ENCODE data around the gene NRAP. TPM values are rescaled to one million over a fixed set of nuclear protein-coding genes. Genes with fewer than 3 reads are reported as not detected.

Gene NRAP
- total and polyA plus RNA-seq, 4 donors, result 0.05 to 0.13 (median 0.10) TPM

GRCh38 chr10:113585949-113586348 is 77.9 kb downstream of the NRAP start:
- Histone ChIP-seq H3K4me3 (ENCODE audit: low read depth in 1 of 3, low read length in 3 of 3) (no peak overlapping the region), H3K4me1 (ENCODE audit: control insufficient read depth in 4 of 4, insufficient read depth in 4 of 4, low read length in 3 of 4) (no peaks in the 10 kb centered on the region), H3K9me3 (ENCODE audit: control insufficient read depth in 4 of 4, low read length in 3 of 4) (no peaks in the 10 kb centered on the region), H3K27ac (ENCODE audit: low read depth in 1 of 2, low read length in 2 of 2) (no peak overlapping the region), H3K9ac (ENCODE audit: low read depth in 1 of 2, low read length in 2 of 2) (no peak overlapping the region), H3K36me3 (ENCODE audit: control insufficient read depth in 4 of 4, insufficient read depth in 3 of 4, low read depth in 1 of 4, low read length in 3 of 4) (peaks cover 23 to 90% (median 70%) of the 10 kb centered on the region in 4 donors), H3K27me3 (ENCODE audit: control insufficient read depth in 4 of 4, insufficient read depth in 4 of 4, low read length in 3 of 4) (no peaks in the 10 kb centered on the region)
- WGBS, result 70% methylated on average over 1 of the region's 1 CpG
- DNase-seq (ENCODE audit: low spot score), result no peak
- TF ChIP-seq MAX (IDR thresholded peaks at IDR 0.05) (no peak), TAF1 (conservative IDR thresholded peaks at IDR 0.05) (no peak), JUND (IDR thresholded peaks at IDR 0.05) (no peak), CTCF (IDR thresholded peaks at IDR 0.05; ENCODE audit: low read depth, low read length, missing input control) (no peak), HNF4A (conservative IDR thresholded peaks at IDR 0.05) (peak in 1 of 2 donors; percentile 3)

- Histone ChIP-seq H3K36me3 (ENCODE audit: control insufficient read depth in 4 of 4, insufficient read depth in 3 of 4, low read depth in 1 of 4, low read length in 3 of 4) (peaks cover 24 to 90% (median 81%) of the 10 kb centered on the region in 4 donors), H3K27me3 (ENCODE audit: control insufficient read depth in 4 of 4, insufficient read depth in 4 of 4, low read length in 3 of 4) (no peaks in the 10 kb centered on the region), H3K9ac (ENCODE audit: low read depth in 1 of 2, low read length in 2 of 2) (no peak overlapping the region), H3K4me1 (ENCODE audit: control insufficient read depth in 4 of 4, insufficient read depth in 4 of 4, low read length in 3 of 4) (no peaks in the 10 kb centered on the region), H3K9me3 (ENCODE audit: control insufficient read depth in 4 of 4, low read length in 3 of 4) (no peaks in the 10 kb centered on the region), H3K4me3 (ENCODE audit: low read depth in 1 of 3, low read length in 3 of 3) (no peak overlapping the region), H3K27ac (ENCODE audit: low read depth in 1 of 2, low read length in 2 of 2) (no peak overlapping the region)
- WGBS, result 84% methylated on average over 3 of the region's 3 CpGs
- no peak for DNase-seq (ENCODE audit: low spot score)
- TF ChIP-seq HNF4A (conservative IDR thresholded peaks at IDR 0.05), result no peak
Observed at GRCh38 chr10:113583571-113583970, 80.3 kb downstream of the NRAP start.

GRCh38 chr10:113581092-113581491 is 82.7 kb downstream of the NRAP start:
- H3K36me3 ChIP-seq (ENCODE audit: control insufficient read depth in 4 of 4, insufficient read depth in 3 of 4, low read depth in 1 of 4, low read length in 3 of 4), result peaks cover 23 to 94% (median 80%) of the 10 kb centered on the region in 4 donors
- WGBS, result 92% methylated on average over 1 of the region's 1 CpG
- H3K4me3 ChIP-seq (ENCODE audit: low read depth in 1 of 3, low read length in 3 of 3), result no peak overlapping the region
- no peaks in the 10 kb centered on the region for H3K27me3 ChIP-seq (ENCODE audit: control insufficient read depth in 4 of 4, insufficient read depth in 4 of 4, low read length in 3 of 4)
- no peaks in the 10 kb centered on the region for H3K9me3 ChIP-seq (ENCODE audit: control insufficient read depth in 4 of 4, low read length in 3 of 4)
- TF ChIP-seq SP1 (IDR thresholded peaks at IDR 0.05), result no peak
- TF ChIP-seq HNF4A (conservative IDR thresholded peaks at IDR 0.05), result no peak
- TF ChIP-seq ATF3 (IDR thresholded peaks at IDR 0.05), result no peak
- TF ChIP-seq FOXA1 (IDR thresholded peaks at IDR 0.05), result no peak
- no peak for TF ChIP-seq NR2F2 (IDR thresholded peaks at IDR 0.05)
- TF ChIP-seq RAD21 (IDR thresholded peaks at IDR 0.05), result no peak
- no peak for TF ChIP-seq EGR1 (IDR thresholded peaks at IDR 0.05; ENCODE audit: low read depth in 2 of 2)
- TF ChIP-seq HNF4G (IDR thresholded peaks at IDR 0.05), result no peak
- no peak for DNase-seq (ENCODE audit: low spot score)
- H3K4me1 ChIP-seq (ENCODE audit: control insufficient read depth in 4 of 4, insufficient read depth in 4 of 4, low read length in 3 of 4), result no peaks in the 10 kb centered on the region
- H3K27ac ChIP-seq (ENCODE audit: low read depth in 1 of 2, low read length in 2 of 2), result no peak overlapping the region
- H3K9ac ChIP-seq (ENCODE audit: low read depth in 1 of 2, low read length in 2 of 2), result no peak overlapping the region

- no peaks in the 10 kb centered on the region for H3K27me3 ChIP-seq (ENCODE audit: control insufficient read depth in 4 of 4, insufficient read depth in 4 of 4, low read length in 3 of 4)
- 95% methylated on average over 1 of the region's 1 CpG for WGBS
- no peak for DNase-seq (ENCODE audit: low spot score)
- peaks cover 17 to 89% (median 79%) of the 10 kb centered on the region in 4 donors for H3K36me3 ChIP-seq (ENCODE audit: control insufficient read depth in 4 of 4, insufficient read depth in 3 of 4, low read depth in 1 of 4, low read length in 3 of 4)
- no peak overlapping the region for H3K27ac ChIP-seq (ENCODE audit: low read depth in 1 of 2, low read length in 2 of 2)
- H3K9me3 ChIP-seq (ENCODE audit: control insufficient read depth in 4 of 4, low read length in 3 of 4), result no peaks in the 10 kb centered on the region
- no peak overlapping the region for H3K9ac ChIP-seq (ENCODE audit: low read depth in 1 of 2, low read length in 2 of 2)
- H3K4me3 ChIP-seq (ENCODE audit: low read depth in 1 of 3, low read length in 3 of 3), result no peak overlapping the region
- no peaks in the 10 kb centered on the region for H3K4me1 ChIP-seq (ENCODE audit: control insufficient read depth in 4 of 4, insufficient read depth in 4 of 4, low read length in 3 of 4)
- no peak for TF ChIP-seq REST (IDR thresholded peaks at IDR 0.05)
- no peak for TF ChIP-seq GABPA (IDR thresholded peaks at IDR 0.05 in 1 of 2, conservative IDR thresholded peaks at IDR 0.05 in 1 of 2)
- no peak for TF ChIP-seq EGR1 (IDR thresholded peaks at IDR 0.05; ENCODE audit: low read depth in 2 of 2)
- TF ChIP-seq YY1 (IDR thresholded peaks at IDR 0.05), result no peak
- no peak for TF ChIP-seq MAX (IDR thresholded peaks at IDR 0.05)
- no peak for TF ChIP-seq CTCF (IDR thresholded peaks at IDR 0.05; ENCODE audit: low read depth, low read length, missing input control)
- no peak for TF ChIP-seq NR2F2 (IDR thresholded peaks at IDR 0.05)
- TF ChIP-seq RXRA (IDR thresholded peaks at IDR 0.05), result no peak
Observed at GRCh38 chr10:113578773-113579172, 85.1 kb downstream of the NRAP start.

Measured in liver (tissue), 9 donors.